H1 (cell line): ENCODE measurements around the gene PHC1. TPM values are rescaled to one million over a fixed set of nuclear protein-coding genes. Genes with fewer than 3 reads are reported as not detected.
"Not testable (repeated sequence)": the region's sequence is repeated elsewhere in the genome, so short reads cannot be mapped to it uniquely, and the experiment has no call there.

Experiments used
- CTCF ChIA-PET: fragments of 300-600 bp; sonication (Branson Sonifier 250); formaldehyde crosslinking; loops from one replicate; lab custom pipeline; 2021; ENCODE audit not compliant: partially characterized antibody; lab: Charles Lee
- POLR2A ChIA-PET: fragments of 300-600 bp; sonication (Branson Sonifier 250); formaldehyde crosslinking; loops from one replicate; lab custom pipeline; 2021; ENCODE audit warnings: inconsistent platforms; ENCODE audit not compliant: partially characterized antibody; lab: Charles Lee
- DNase-seq, 2 experiments: peaks; one replicate each; pipeline versions ENCODE4 v3.0.0 to v3.0.0-alpha.2; 2010 to 2022; ENCODE audit warnings: low spot score in 2 of 2, low read depth in 1 of 2, mixed read lengths in 1 of 2
- FAIRE-seq: peaks from 2 replicates; lab custom pipeline; 2011; peaks lifted over from hg19 to GRCh38; lab: Jason Lieb, UNC
- H2AFZ ChIP-seq: 2 replicates; pipeline ENCODE4 v1.8.1; 2012; ENCODE audit warnings: low read length, inconsistent platforms
- H2AK5ac ChIP-seq: 2 replicates; pipeline ENCODE4 v1.6.1; 2013; ENCODE audit warnings: low read depth, low read length
- H2BK120ac ChIP-seq: replicated peaks from 2 replicates; pipeline ENCODE3; 2013; ENCODE audit warnings: low read depth, low read length, inconsistent platforms
- H2BK12ac ChIP-seq: 2 replicates; pipeline ENCODE4 v1.6.1; 2013; ENCODE audit warnings: low read depth, low read length
- H2BK15ac ChIP-seq: 2 replicates; pipeline ENCODE4 v1.6.1; 2013; ENCODE audit warnings: low read length
- H2BK20ac ChIP-seq: 2 replicates; pipeline ENCODE4 v1.6.1; 2013; ENCODE audit warnings: low read length
- H2BK5ac ChIP-seq: 2 replicates; pipeline ENCODE4 v1.6.1; 2013; ENCODE audit warnings: low read depth, low read length
- H3K14ac ChIP-seq: 2 replicates; pipeline ENCODE4 v1.6.1; 2013; ENCODE audit warnings: inconsistent platforms; ENCODE audit not compliant: insufficient read length
- H3K18ac ChIP-seq: 2 replicates; pipeline ENCODE4 v1.6.1; 2013; ENCODE audit warnings: low read length; ENCODE audit errors: extremely low read depth
- H3K23ac ChIP-seq: 2 replicates; pipeline ENCODE4 v1.6.1; 2013; ENCODE audit warnings: inconsistent platforms; ENCODE audit not compliant: insufficient read length
- H3K23me2 ChIP-seq: 2 replicates; pipeline ENCODE4 v1.6.1; 2013; ENCODE audit warnings: low read depth, low read length
- H3K27ac ChIP-seq: 2 replicates; pipeline ENCODE4 v1.6.1; 2011; ENCODE audit warnings: low read depth, low read length, inconsistent platforms
- H3K27me3 ChIP-seq, 4 experiments: replicated peaks in 1 of 4; 1 replicate in 1 of 4; 2 replicates in 3 of 4; pipeline versions ENCODE4 v1.6.1 to v1.8.1; 2011 to 2013; ENCODE audit warnings: low read length in 3 of 4, mild to moderate bottlenecking in 3 of 4, inconsistent platforms in 2 of 4, mixed read lengths in 2 of 4, moderate library complexity in 1 of 4; ENCODE audit not compliant: control insufficient read depth in 3 of 4, insufficient read depth in 3 of 4; ENCODE audit errors: extremely low read depth in 1 of 4
- H3K36me3 ChIP-seq, 4 experiments: 2 replicates each; pipeline versions ENCODE4 v1.6.1 to v1.8.1; 2011 to 2013; ENCODE audit warnings: mild to moderate bottlenecking in 4 of 4, low read length in 3 of 4, moderate library complexity in 2 of 4, control low read depth in 1 of 4, inconsistent platforms in 1 of 4; ENCODE audit not compliant: insufficient read depth in 4 of 4, control insufficient read depth in 2 of 4
- H3K4ac ChIP-seq: replicated peaks from 2 replicates; pipeline ENCODE3; 2013; ENCODE audit warnings: low read length, low read depth, mixed read lengths, inconsistent platforms; ENCODE audit not compliant: insufficient read length
- H3K4me1 ChIP-seq, 4 experiments: replicated peaks in 1 of 4; 1 replicate in 1 of 4; 2 replicates in 3 of 4; pipeline versions ENCODE4 v1.6.1 to v1.8.1; 2011 to 2013; ENCODE audit warnings: low read length in 3 of 4, inconsistent platforms in 2 of 4, mixed read lengths in 1 of 4; ENCODE audit not compliant: insufficient read depth in 4 of 4, control insufficient read depth in 3 of 4
- H3K4me2 ChIP-seq, 2 experiments: 2 replicates each; pipeline versions ENCODE4 v1.6.1 to v1.8.1; 2011 to 2013; ENCODE audit warnings: low read depth in 2 of 2, low read length in 2 of 2, control low read depth in 1 of 2, inconsistent platforms in 1 of 2, mild to moderate bottlenecking in 1 of 2; ENCODE audit not compliant: insufficient read depth in 1 of 2
- H3K4me3 ChIP-seq, 4 experiments: fragments of 200-600, 300-600 bp in 1 of 4; sonication (generic), shearing (Covaris generic), sonication (Bioruptor Twin) in 1 of 4; 2 replicates each; pipeline versions ENCODE4 v1.5.1 to v1.8.1; 2011 to 2016; ENCODE audit warnings: low read length in 4 of 4, low read depth in 3 of 4, control low read depth in 2 of 4, inconsistent platforms in 2 of 4, mild to moderate bottlenecking in 2 of 4, mixed read lengths in 1 of 4, moderate library complexity in 1 of 4; ENCODE audit not compliant: insufficient read depth in 2 of 4; ENCODE audit errors: extremely low read depth in 1 of 4
- H3K56ac ChIP-seq: replicated peaks from 2 replicates; pipeline ENCODE3; 2013; ENCODE audit warnings: low read depth, mild to moderate bottlenecking, mixed read lengths, low read length, inconsistent platforms; ENCODE audit not compliant: insufficient read length
- H3K79me1 ChIP-seq: 2 replicates; pipeline ENCODE4 v1.6.1; 2013; ENCODE audit warnings: low read depth, low read length, control low read depth
- H3K79me2 ChIP-seq, 2 experiments: 2 replicates each; pipeline versions ENCODE4 v1.6.1 to v1.8.1; 2012 to 2013; ENCODE audit warnings: low read length in 2 of 2, mild to moderate bottlenecking in 2 of 2, inconsistent platforms in 1 of 2; ENCODE audit not compliant: insufficient read depth in 2 of 2, control insufficient read depth in 1 of 2
- H3K9ac ChIP-seq, 4 experiments: replicated peaks in 1 of 4; 1 replicate in 1 of 4; 2 replicates in 3 of 4; pipeline versions ENCODE4 v1.6.1 to v1.8.1; 2011 to 2013; ENCODE audit warnings: low read depth in 3 of 4, low read length in 3 of 4, control low read depth in 2 of 4, mild to moderate bottlenecking in 2 of 4, moderate library complexity in 2 of 4, inconsistent platforms in 1 of 4; ENCODE audit errors: extremely low read depth in 1 of 4
- H3K9me3 ChIP-seq, 2 experiments: 2 replicates each; pipeline versions ENCODE4 v1.6.1 to v1.8.1; 2012 to 2013; ENCODE audit warnings: mild to moderate bottlenecking in 2 of 2, moderate library complexity in 2 of 2, control low read depth in 1 of 2, inconsistent platforms in 1 of 2, low read depth in 1 of 2, low read length in 1 of 2, mixed read lengths in 1 of 2; ENCODE audit not compliant: insufficient read depth in 2 of 2
- H4K20me1 ChIP-seq, 2 experiments: replicated peaks in 1 of 2; 2 replicates each; pipeline versions ENCODE3 to v1.8.1; 2011 to 2013; ENCODE audit warnings: inconsistent platforms in 2 of 2, low read length in 2 of 2, mild to moderate bottlenecking in 1 of 2; ENCODE audit not compliant: insufficient read depth in 2 of 2, control insufficient read depth in 1 of 2
- H4K5ac ChIP-seq: 2 replicates; pipeline ENCODE4 v1.6.1; 2013; ENCODE audit warnings: low read length, low read depth, mixed read lengths, inconsistent platforms; ENCODE audit not compliant: insufficient read length
- H4K8ac ChIP-seq: 2 replicates; pipeline ENCODE4 v1.8.0; 2013; ENCODE audit warnings: mild to moderate bottlenecking, moderate library complexity, low read length, inconsistent platforms; ENCODE audit not compliant: insufficient read depth; ENCODE audit errors: extremely low read depth
- H4K91ac ChIP-seq: replicated peaks from 2 replicates; pipeline ENCODE3; 2013; ENCODE audit warnings: low read length, mixed read lengths, inconsistent platforms; ENCODE audit not compliant: insufficient read length
- POLR2A ChIP-seq, 2 experiments: IDR thresholded peaks; 1 replicate in 1 of 2; 2 replicates in 1 of 2; pipeline ENCODE4 v1.6.1; 2011; ENCODE audit warnings: low read depth in 2 of 2, low read length in 2 of 2, mild to moderate bottlenecking in 2 of 2; ENCODE audit errors: control extremely low read depth in 1 of 2
- WGBS, 2 experiments: shearing (Covaris generic) in 1 of 2; methylation state at CpG; one replicate each; pipeline versions ENCODE4 v1.1.6 to v1.1.7; 2013 to 2015; ENCODE audit warnings: low lambda C conversion rate in 2 of 2, mixed read lengths in 2 of 2, inconsistent platforms in 1 of 2, low coverage in 1 of 2, missing lambda C conversion rate in 1 of 2; ENCODE audit not compliant: insufficient replicate concordance in 2 of 2, insufficient coverage in 1 of 2, insufficient read length in 1 of 2; ENCODE audit errors: extremely low coverage in 1 of 2, missing lambda C conversion rate in 1 of 2; 5-methylcytosine and 5-hydroxymethylcytosine counted together
- polyA plus RNA-seq, 7 experiments: library from polyadenylated mRNA; depleted of rRNA in 3 of 7; stranded (reverse) in 5 of 7; unstranded in 2 of 7; fragments of >200 nt in 5 of 7; fragments of 200-250 nt in 2 of 7; gene quantifications; 1 replicate in 5 of 7; 2 replicates in 1 of 7; 4 replicates in 1 of 7; pipeline versions ENCODE4 v1.2.1 to v1.2.3, GENCODE V29; 2011 to 2013; ENCODE audit warnings: missing spikeins in 2 of 7, mixed read lengths in 2 of 7
- total RNA-seq: library from RNA; stranded (reverse); fragmentation: NEBNext Ultra II Directional; extraction: Animal tissue kit (Norgen Biotek cat#: 25700); gene quantifications from 2 replicates; pipeline ENCODE4 v1.2.1, GENCODE V29; 2021

PHC1 gene
- total and polyA plus RNA-seq, 2 of the 8 experiments (the other 6 are each of a cell fraction or from before 2014, with no cell fraction given): 934 to 1,655 TPM

GRCh38 chr12:8937842-8938442, 23.6 kb downstream of the PHC1 start:
- peaks cover 53 to 78% (median 71%) of the 10 kb centered on the region in 4 experiments for H3K36me3 ChIP-seq
- 91% methylated on average over 3 of the region's 5 CpGs; no CpG with 5 or more reads in 1 of the 2 experiments for WGBS, 2 experiments
- FAIRE-seq: not testable (repeated sequence)

More at GRCh38 chr12:8937842-8938442, 23.6 kb downstream of the PHC1 start:
- not testable (repeated sequence) for H3K27me3 ChIP-seq, H3K9ac ChIP-seq, H3K79me2 ChIP-seq, H2BK20ac ChIP-seq, H3K4me1 ChIP-seq, H2AK5ac ChIP-seq, DNase-seq, H4K8ac ChIP-seq, H3K23ac ChIP-seq, H4K20me1 ChIP-seq, H2BK120ac ChIP-seq, H2BK5ac ChIP-seq, H2BK12ac ChIP-seq, H3K56ac ChIP-seq, H3K79me1 ChIP-seq, H3K4me2 ChIP-seq, H3K18ac ChIP-seq, H3K9me3 ChIP-seq, H3K27ac ChIP-seq, H2AFZ ChIP-seq, H4K5ac ChIP-seq, H2BK15ac ChIP-seq, H4K91ac ChIP-seq, H3K4ac ChIP-seq, H3K14ac ChIP-seq, H3K23me2 ChIP-seq, H3K4me3 ChIP-seq
- POLR2A ChIA-PET: interaction anchor here (1.0 to 18.4 kb wide), 6 partner anchors 9 to 262 kb away, joined by 3 to 438 read pairs (median 3); partner anchors contain the start of genes M6PR and PHC1
- CTCF ChIA-PET: interaction anchor here (1.3 to 1.6 kb wide), 3 partner anchors 13 to 111 kb away, joined by 3 to 7 read pairs (median 4); no protein-coding TSS in a partner anchor
- TF ChIP-seq POLR2A (IDR thresholded peaks at IDR 0.05; ENCODE audit: control extremely low read depth in 1 of 2, low read depth in 2 of 2, low read length in 2 of 2): peak in 1 of 2 experiments; percentile 41; a peak in 1 of 3 replicates
